Measurements from ENCODE around the gene SLC16A5.

The SLC16A5 gene

GRCh38 chr17:75130632-75131277 is 43.0 kb downstream of the SLC16A5 start:
- TF ChIP-seq NFIC (IDR thresholded peaks at IDR 0.05) (0 out of 2 replicates have a peak, but pooled peaks have one; percentile 6), EP300 (IDR thresholded peaks at IDR 0.05; ENCODE audit: borderline replicate concordance) (no peak), TCF12 (IDR thresholded peaks at IDR 0.05; ENCODE audit: low read depth) (no peak), RAD21 (IDR thresholded peaks at IDR 0.05; ENCODE audit: low read depth) (0 out of 2 replicates have a peak, but pooled peaks have one; percentile 19), TAF1 (IDR thresholded peaks at IDR 0.05; ENCODE audit: low read depth) (peak; percentile 6; the same call in 1 of the 2 replicates)
- TF ChIP-seq, protein P1, sequence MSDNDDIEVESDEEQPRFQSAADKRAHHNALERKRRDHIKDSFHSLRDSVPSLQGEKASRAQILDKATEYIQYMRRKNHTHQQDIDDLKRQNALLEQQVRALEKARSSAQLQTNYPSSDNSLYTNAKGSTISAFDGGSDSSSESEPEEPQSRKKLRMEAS (IDR thresholded peaks at IDR 0.05) = peak; percentile 54; the same call in 1 of the 2 replicates

DNA sequence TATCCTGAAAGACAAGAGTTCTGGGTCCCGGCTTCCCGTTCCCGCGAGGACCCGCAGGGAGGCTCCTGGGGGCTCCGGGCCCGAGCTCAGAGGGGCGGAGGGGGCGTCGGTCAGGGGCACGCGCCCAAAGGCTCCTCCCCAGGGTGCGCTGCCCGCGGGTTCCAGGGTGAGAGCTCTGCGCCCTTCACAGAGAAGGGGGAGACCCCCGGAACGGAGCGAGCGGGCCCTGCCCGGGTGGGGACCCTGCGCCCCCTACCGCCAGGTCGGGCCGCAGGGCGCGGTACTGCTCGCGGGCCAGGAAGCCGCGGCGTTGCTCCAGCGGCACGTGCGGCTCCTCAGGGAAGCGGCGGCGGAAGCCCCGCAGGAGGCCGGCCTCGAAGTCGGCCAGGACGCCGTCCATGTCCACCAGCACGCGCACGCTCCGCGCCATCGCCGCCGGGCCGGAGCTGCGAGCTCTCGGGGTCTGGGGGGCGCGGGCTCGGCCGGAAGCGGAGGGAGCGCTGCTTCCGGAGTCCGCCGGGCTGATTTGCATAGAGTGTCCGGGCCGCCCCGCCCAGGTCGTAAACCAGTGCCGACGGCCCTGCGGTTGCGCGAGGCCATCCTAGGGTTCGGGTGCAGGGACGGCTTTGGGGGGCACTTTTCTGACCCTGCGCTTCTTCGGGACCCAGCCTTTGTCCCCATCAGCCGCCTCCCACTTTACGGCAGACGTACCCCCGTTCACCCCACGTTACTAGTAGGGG is 43.7 kb downstream of the SLC16A5 start, which contains the start of gene NT5C:
Gene NT5C, minus strand, starts transcription at position 465 of the 740 bp plus-strand sequence. Its CDS starts 35 bp downstream, at position 430.
- no peak for TF ChIP-seq TCF12 (IDR thresholded peaks at IDR 0.05; ENCODE audit: low read depth)
- TF ChIP-seq USF1 (IDR thresholded peaks at IDR 0.05) = peak; percentile 66
- TF ChIP-seq, protein P1 (IDR thresholded peaks at IDR 0.05) = peak; percentile 98
- TF ChIP-seq RAD21 (IDR thresholded peaks at IDR 0.05; ENCODE audit: low read depth) = peak; percentile 49; the same call in 1 of the 2 replicates
- TF ChIP-seq CREB1 (IDR thresholded peaks at IDR 0.05; ENCODE audit: low read depth) = no peak
- 0 out of 2 replicates have a peak, but pooled peaks have one; percentile 52 for TF ChIP-seq TAF1 (IDR thresholded peaks at IDR 0.05; ENCODE audit: low read depth)
- 0 out of 2 replicates have a peak, but pooled peaks have one; percentile 13 for TF ChIP-seq NFIC (IDR thresholded peaks at IDR 0.05)
- TF ChIP-seq CEBPB (IDR thresholded peaks at IDR 0.05) = no peak
- TF ChIP-seq FOXM1 (IDR thresholded peaks at IDR 0.05; ENCODE audit: borderline replicate concordance, low read depth) = no peak
- TF ChIP-seq EP300 (IDR thresholded peaks at IDR 0.05; ENCODE audit: borderline replicate concordance) = no peak
- peak; percentile 28; the same call in 1 of the 2 replicates for TF ChIP-seq TEAD4 (IDR thresholded peaks at IDR 0.05)
- no peak for TF ChIP-seq EGR1 (IDR thresholded peaks at IDR 0.05)
- TF ChIP-seq, protein P2, sequence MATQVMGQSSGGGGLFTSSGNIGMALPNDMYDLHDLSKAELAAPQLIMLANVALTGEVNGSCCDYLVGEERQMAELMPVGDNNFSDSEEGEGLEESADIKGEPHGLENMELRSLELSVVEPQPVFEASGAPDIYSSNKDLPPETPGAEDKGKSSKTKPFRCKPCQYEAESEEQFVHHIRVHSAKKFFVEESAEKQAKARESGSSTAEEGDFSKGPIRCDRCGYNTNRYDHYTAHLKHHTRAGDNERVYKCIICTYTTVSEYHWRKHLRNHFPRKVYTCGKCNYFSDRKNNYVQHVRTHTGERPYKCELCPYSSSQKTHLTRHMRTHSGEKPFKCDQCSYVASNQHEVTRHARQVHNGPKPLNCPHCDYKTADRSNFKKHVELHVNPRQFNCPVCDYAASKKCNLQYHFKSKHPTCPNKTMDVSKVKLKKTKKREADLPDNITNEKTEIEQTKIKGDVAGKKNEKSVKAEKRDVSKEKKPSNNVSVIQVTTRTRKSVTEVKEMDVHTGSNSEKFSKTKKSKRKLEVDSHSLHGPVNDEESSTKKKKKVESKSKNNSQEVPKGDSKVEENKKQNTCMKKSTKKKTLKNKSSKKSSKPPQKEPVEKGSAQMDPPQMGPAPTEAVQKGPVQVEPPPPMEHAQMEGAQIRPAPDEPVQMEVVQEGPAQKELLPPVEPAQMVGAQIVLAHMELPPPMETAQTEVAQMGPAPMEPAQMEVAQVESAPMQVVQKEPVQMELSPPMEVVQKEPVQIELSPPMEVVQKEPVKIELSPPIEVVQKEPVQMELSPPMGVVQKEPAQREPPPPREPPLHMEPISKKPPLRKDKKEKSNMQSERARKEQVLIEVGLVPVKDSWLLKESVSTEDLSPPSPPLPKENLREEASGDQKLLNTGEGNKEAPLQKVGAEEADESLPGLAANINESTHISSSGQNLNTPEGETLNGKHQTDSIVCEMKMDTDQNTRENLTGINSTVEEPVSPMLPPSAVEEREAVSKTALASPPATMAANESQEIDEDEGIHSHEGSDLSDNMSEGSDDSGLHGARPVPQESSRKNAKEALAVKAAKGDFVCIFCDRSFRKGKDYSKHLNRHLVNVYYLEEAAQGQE (IDR thresholded peaks at IDR 0.05; ENCODE audit: low read depth) = no peak
- peak; percentile 98 for TF ChIP-seq ZBTB7A (IDR thresholded peaks at IDR 0.05; ENCODE audit: low read depth)
- peak; percentile 70 for TF ChIP-seq YY1 (IDR thresholded peaks at IDR 0.05; ENCODE audit: low read depth)

- TF ChIP-seq, protein P1 (IDR thresholded peaks at IDR 0.05) = no peak
- TF ChIP-seq TCF12 (IDR thresholded peaks at IDR 0.05; ENCODE audit: low read depth) = no peak
- TF ChIP-seq CEBPB (IDR thresholded peaks at IDR 0.05) = no peak
- no peak for TF ChIP-seq FOXM1 (IDR thresholded peaks at IDR 0.05; ENCODE audit: borderline replicate concordance, low read depth)
- TF ChIP-seq USF1 (IDR thresholded peaks at IDR 0.05) = no peak
- no peak for TF ChIP-seq YY1 (IDR thresholded peaks at IDR 0.05; ENCODE audit: low read depth)
- no peak for TF ChIP-seq NFIC (IDR thresholded peaks at IDR 0.05)
Measured at GRCh38 chr17:75133001-75133400, 45.2 kb downstream of the SLC16A5 start.

DNA sequence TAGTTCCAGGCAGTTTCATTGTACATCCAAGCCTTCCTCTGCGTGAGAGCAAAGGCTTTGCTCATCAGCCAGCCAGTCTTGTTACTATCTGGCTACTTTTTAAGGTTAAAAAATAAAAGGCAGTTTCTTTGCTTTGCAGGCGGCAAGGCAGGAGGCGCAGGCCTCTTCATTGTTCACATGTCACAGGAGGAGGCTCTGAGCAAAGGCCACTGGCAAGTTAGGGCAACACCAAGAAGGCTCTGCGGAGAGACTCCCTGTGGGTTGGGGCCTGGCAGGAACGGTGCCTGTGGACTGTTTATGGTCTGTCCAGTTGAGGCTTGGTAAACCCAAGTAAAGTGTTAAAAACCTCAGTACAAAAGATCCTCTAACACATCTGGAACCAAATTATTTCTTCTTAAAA is 47.7 kb downstream of the SLC16A5 start:
- TF ChIP-seq CREB1 (IDR thresholded peaks at IDR 0.05; ENCODE audit: low read depth) (no peak), TEAD4 (IDR thresholded peaks at IDR 0.05) (no peak), RAD21 (IDR thresholded peaks at IDR 0.05; ENCODE audit: low read depth) (no peak), EGR1 (IDR thresholded peaks at IDR 0.05) (no peak), USF1 (IDR thresholded peaks at IDR 0.05) (no peak), ZBTB7A (IDR thresholded peaks at IDR 0.05; ENCODE audit: low read depth) (no peak), TAF1 (IDR thresholded peaks at IDR 0.05; ENCODE audit: low read depth) (no peak), NFIC (IDR thresholded peaks at IDR 0.05) (no peak), YY1 (IDR thresholded peaks at IDR 0.05; ENCODE audit: low read depth) (no peak), FOXM1 (IDR thresholded peaks at IDR 0.05; ENCODE audit: borderline replicate concordance, low read depth) (no peak), EP300 (IDR thresholded peaks at IDR 0.05; ENCODE audit: borderline replicate concordance) (no peak), TCF12 (IDR thresholded peaks at IDR 0.05; ENCODE audit: low read depth) (no peak), CEBPB (IDR thresholded peaks at IDR 0.05) (no peak)
- TF ChIP-seq, protein P2 (IDR thresholded peaks at IDR 0.05; ENCODE audit: low read depth) = no peak
- TF ChIP-seq, protein P1 (IDR thresholded peaks at IDR 0.05) = no peak

Measured in Ishikawa (cell line).